HCT116 (cell line): ENCODE measurements around the gene DDX27. TPM values are rescaled to one million over a fixed set of nuclear protein-coding genes. Genes with fewer than 3 reads are reported as not detected.

Source experiments
- ATAC-seq: fragments of 200-7000 bp; cut with Tn5 transposase; 2 replicates; pipeline ENCODE4 v1.9.1; 2020; ENCODE audit warnings: mild to moderate bottlenecking, moderate library complexity
- BruUV-seq: library from RNA; stranded (reverse); fragments of 400-500 nt; replicated peaks from 2 replicates; lab custom pipeline; 2021; lab: Mats Ljungman, UMichigan
- CTCF ChIA-PET: fragments of 300-600 bp; sonication (Branson Sonifier 250); formaldehyde crosslinking; loops from one replicate; lab custom pipeline; 2021; ENCODE audit warnings: antibody characterized with exemption; lab: Charles Lee
- POLR2A ChIA-PET: fragments of 300-600, 350-600 bp; sonication (Branson Sonifier 250); formaldehyde crosslinking; loops from one replicate; lab custom pipeline; 2021; ENCODE audit warnings: antibody characterized with exemption; lab: Charles Lee
- RAD21 ChIA-PET, 2 experiments: fragments of 300-600 bp; sonication (Branson Sonifier 250); formaldehyde crosslinking; loops; one replicate each; lab custom pipeline; 2023; ENCODE audit warnings: low total read pairs in 2 of 2; ENCODE audit not compliant: uncharacterized antibody in 2 of 2, unreplicated experiment in 2 of 2, low non-redundant PET in 1 of 2; lab: Charles Lee
- DNase-seq: peaks from one replicate; pipeline ENCODE4 v3.0.0-alpha.2; 2010; ENCODE audit warnings: low read depth, low spot score
- H2AFZ ChIP-seq: fragments of 200-600 bp; shearing (Covaris generic), sonication (generic); 2 replicates; pipeline ENCODE4 v1.6.1; 2017; ENCODE audit warnings: low read depth, mixed run types, mixed read lengths, antibody characterized with exemption, low read length; ENCODE audit not compliant: poor library complexity, severe bottlenecking
- H3K27ac ChIP-seq: 2 replicates; pipeline ENCODE4 v1.5.1; 2012; ENCODE audit warnings: low read depth, low read length
- H3K27me3 ChIP-seq: fragments of 200-600 bp; sonication (generic); 2 replicates; pipeline ENCODE4 v1.6.1; 2016; ENCODE audit warnings: mixed run types, low read length, mixed read lengths; ENCODE audit not compliant: insufficient read depth
- H3K36me3 ChIP-seq, 2 experiments: fragments of 200-500 bp in 1 of 2; fragments of 200-600 bp in 1 of 2; sonication (Bioruptor generic) in 1 of 2; sonication (generic) in 1 of 2; 2 replicates each; pipeline versions ENCODE4 v1.5.1 to v1.6.1; 2014 to 2016; ENCODE audit warnings: low read length in 2 of 2, inconsistent platforms in 1 of 2, mixed read lengths in 1 of 2, mixed run types in 1 of 2; ENCODE audit not compliant: insufficient read depth in 2 of 2, control insufficient read depth in 1 of 2
- H3K4me1 ChIP-seq, 2 experiments: fragments of 200-600 bp in 1 of 2; sonication (generic) in 1 of 2; 2 replicates each; pipeline versions ENCODE4 v1.5.1 to v1.6.1; 2012 to 2017; ENCODE audit warnings: low read length in 2 of 2, inconsistent platforms in 1 of 2, mild to moderate bottlenecking in 1 of 2, mixed read lengths in 1 of 2, mixed run types in 1 of 2, moderate library complexity in 1 of 2; ENCODE audit not compliant: insufficient read depth in 2 of 2, control insufficient read depth in 1 of 2
- H3K4me2 ChIP-seq: fragments of 200-600 bp; sonication (generic); 2 replicates; pipeline ENCODE4 v1.6.1; 2017; ENCODE audit warnings: mixed run types, low read length, mixed read lengths
- H3K4me3 ChIP-seq, 2 experiments: fragments of 200-600 bp in 1 of 2; sonication (generic) in 1 of 2; replicated peaks in 1 of 2; 2 replicates each; pipeline ENCODE4 v1.5.1; 2011 to 2016; ENCODE audit warnings: low read length in 2 of 2, control low read depth in 1 of 2, low read depth in 1 of 2, mild to moderate bottlenecking in 1 of 2, mixed read lengths in 1 of 2, mixed run types in 1 of 2
- H3K79me2 ChIP-seq: fragments of 200-600 bp; sonication (generic); 2 replicates; pipeline ENCODE4 v1.6.1; 2017; ENCODE audit warnings: mild to moderate bottlenecking, mixed run types, low read length, moderate library complexity, mixed read lengths; ENCODE audit not compliant: insufficient read depth
- H3K9ac ChIP-seq: fragments of 200-600 bp; sonication (generic); 2 replicates; pipeline ENCODE4 v1.6.1; 2016; ENCODE audit warnings: low read length, mixed read lengths
- H3K9me2 ChIP-seq: fragments of 200-600 bp; sonication (generic), shearing (Covaris generic); 2 replicates; pipeline ENCODE4 v1.6.1; 2017; ENCODE audit warnings: mixed run types, mild to moderate bottlenecking, moderate library complexity; ENCODE audit not compliant: insufficient read depth
- H3K9me3 ChIP-seq, 2 experiments: fragments of 200-500 bp in 1 of 2; fragments of 200-600 bp in 1 of 2; sonication (Bioruptor generic) in 1 of 2; sonication (generic) in 1 of 2; 2 replicates each; pipeline ENCODE4 v1.6.1; 2014 to 2017; ENCODE audit warnings: low read length in 2 of 2, mixed read lengths in 2 of 2, inconsistent platforms in 1 of 2, low read depth in 1 of 2, mild to moderate bottlenecking in 1 of 2, mixed run types in 1 of 2, moderate library complexity in 1 of 2; ENCODE audit not compliant: control insufficient read depth in 1 of 2, insufficient read depth in 1 of 2
- H4K20me1 ChIP-seq: fragments of 200-600 bp; sonication (generic), shearing (Covaris generic); 2 replicates; pipeline ENCODE4 v1.6.1; 2017; ENCODE audit warnings: mixed run types, mild to moderate bottlenecking, moderate library complexity; ENCODE audit not compliant: insufficient read depth
- CTCF ChIP-seq, 3 experiments: fragments of 200-600 bp in 1 of 3; sonication (generic) in 1 of 3; IDR thresholded peaks in 2 of 3; conservative IDR thresholded peaks in 1 of 3; 2 replicates each; pipeline ENCODE4 v1.5.1; 2012 to 2017; ENCODE audit warnings: low read depth in 2 of 3, low read length in 2 of 3, antibody characterized with exemption in 1 of 3, borderline replicate concordance in 1 of 3, control low read depth in 1 of 3, mild to moderate bottlenecking in 1 of 3, mixed read lengths in 1 of 3, mixed run types in 1 of 3, moderate library complexity in 1 of 3; ENCODE audit not compliant: insufficient read depth in 1 of 3
- EGR1 ChIP-seq: IDR thresholded peaks from 2 replicates; pipeline ENCODE4 v1.6.1; 2012; ENCODE audit warnings: low read depth
- ELF1 ChIP-seq: IDR thresholded peaks from 2 replicates; pipeline ENCODE4 v1.6.1; 2012; ENCODE audit warnings: low read depth, borderline replicate concordance
- EZH2 ChIP-seq: fragments of 200-600 bp; sonication (generic); IDR thresholded peaks from 2 replicates; pipeline ENCODE4 v1.6.1; 2017; ENCODE audit warnings: antibody characterized with exemption, mixed run types
- JUND ChIP-seq: IDR thresholded peaks from 2 replicates; pipeline ENCODE4 v1.6.1; 2012
- MAX ChIP-seq: IDR thresholded peaks from 2 replicates; pipeline ENCODE4 v1.6.1; 2012
- POLR2A ChIP-seq: IDR thresholded peaks from 2 replicates; pipeline ENCODE4 v1.7.0; 2011; ENCODE audit warnings: borderline replicate concordance; ENCODE audit not compliant: insufficient read depth, insufficient read length; ENCODE audit errors: extremely low read depth
- SP1 ChIP-seq: IDR thresholded peaks from 2 replicates; pipeline ENCODE4 v1.6.1; 2012; ENCODE audit warnings: low read depth
- SRF ChIP-seq: IDR thresholded peaks from 2 replicates; pipeline ENCODE4 v1.6.1; 2012; ENCODE audit warnings: low read depth
- ZBTB33 ChIP-seq: IDR thresholded peaks from 2 replicates; pipeline ENCODE4 v1.6.1; 2011; ENCODE audit warnings: mild to moderate bottlenecking, low read length, moderate library complexity; ENCODE audit not compliant: insufficient replicate concordance; ENCODE audit errors: extremely low read depth
- intact Hi-C: fragments of 100-400 bp; cut with micrococcal nuclease; formaldehyde crosslinking; loops from 2 replicates; pipeline ENCODE4 v1.10.0; 2022
- total RNA-seq: library from RNA; stranded (reverse); gene quantifications from one replicate; pipeline ENCODE4 v1.2.1, GENCODE V29; 2021; ENCODE audit not compliant: unreplicated experiment

DDX27 gene
- total RNA-seq, 1 experiment from 2014 or later = 32.1 TPM

DNA sequence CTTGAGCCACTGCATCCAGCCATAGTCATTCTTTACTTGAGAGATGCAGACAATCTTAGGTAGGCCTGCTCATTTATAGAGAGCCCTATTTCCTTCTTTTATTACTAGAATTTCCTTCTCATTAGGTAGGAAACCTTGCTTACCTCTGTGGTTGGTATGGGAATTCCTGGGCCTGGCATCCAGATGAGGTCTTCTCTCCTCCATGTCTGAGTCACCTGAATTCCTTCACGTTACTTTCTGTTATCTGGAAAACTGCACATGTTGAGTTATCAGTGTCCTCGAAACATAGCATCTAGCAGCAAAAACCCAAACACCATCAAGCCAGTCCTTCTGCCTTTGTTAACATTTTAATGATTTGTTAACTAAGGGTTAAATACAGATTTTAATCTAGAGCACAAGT, 56.4 kb downstream of the DDX27 start:
- no peak for DNase-seq
- CTCF ChIA-PET = no interaction called here
- Histone ChIP-seq H3K79me2 (peaks cover 90% of the 10 kb centered on the region), H3K9ac (peak overlapping the region; percentile 98), H4K20me1 (peaks cover 14% of the 10 kb centered on the region; the same call in 1 of the 2 replicates)
- no TSS peak for BruUV-seq
- TF ChIP-seq CTCF (IDR thresholded peaks at IDR 0.05 in 2 of 3, conservative IDR thresholded peaks at IDR 0.05 in 1 of 3; ENCODE audit: borderline replicate concordance in 1 of 3, insufficient read depth in 1 of 3, low read depth in 2 of 3, low read length in 2 of 3) (no peak), SRF (0 out of 2 replicates have a peak, but pooled peaks have one; percentile 7)
- TF ChIP-seq, all 23 proteins: peak for 1
- ChIA-PET RAD21 (no interaction called here), POLR2A (no interaction called here)
- Histone ChIP-seq H3K36me3 (peaks cover 38 to 59% of the 10 kb centered on the region in 2 experiments), H3K9me2 (no peaks in the 10 kb centered on the region), H2AFZ (no peak overlapping the region), H3K4me3 (peak overlapping the region in 1 of 2 experiments; percentile 91; a peak in 1 of 4 replicates), H3K4me1 (peaks cover 16 to 27% of the 10 kb centered on the region in 2 experiments), H3K27me3 (no peaks in the 10 kb centered on the region), H3K9me3 (no peaks in the 10 kb centered on the region), H3K27ac (peak overlapping the region; percentile 96; the same call in 1 of the 2 replicates), H3K4me2 (peak overlapping the region; percentile 92)
- intact Hi-C loops = no loop called here
- ATAC-seq = no peak

GRCh38 chr20:49276161-49276960, 57.1 kb downstream of the DDX27 start:
- DNase-seq (no peak), ATAC-seq (no peak)
- Histone ChIP-seq H3K9me2 (no peaks in the 10 kb centered on the region), H3K4me3 (peak overlapping the region; percentile 79 to 91), H3K9ac (peak overlapping the region; percentile 98), H3K27ac (peak overlapping the region; percentile 96), H3K4me2 (peak overlapping the region; percentile 92), H3K36me3 (peaks cover 39 to 59% of the 10 kb centered on the region in 2 experiments), H3K79me2 (peaks cover 90% of the 10 kb centered on the region), H3K4me1 (peaks cover 22 to 34% of the 10 kb centered on the region in 2 experiments), H3K9me3 (no peaks in the 10 kb centered on the region), H2AFZ (no peak overlapping the region), H4K20me1 (peaks cover 22% of the 10 kb centered on the region; the same call in 1 of the 2 replicates), H3K27me3 (no peaks in the 10 kb centered on the region)
- POLR2A ChIA-PET = interaction anchor here (0.6 to 3.3 kb wide), 3 partner anchors 11 to 498 kb away, joined by 3 to 15 read pairs (median 3); no protein-coding TSS in a partner anchor
- TSS peak; percentile 55 for BruUV-seq
- intact Hi-C loops = no loop called here
- RAD21 ChIA-PET = no interaction called here
- CTCF ChIA-PET = no interaction called here
- TF ChIP-seq MAX (peak; percentile 49), CTCF (IDR thresholded peaks at IDR 0.05 in 2 of 3, conservative IDR thresholded peaks at IDR 0.05 in 1 of 3; ENCODE audit: borderline replicate concordance in 1 of 3, insufficient read depth in 1 of 3, low read depth in 2 of 3, low read length in 2 of 3) (no peak), JUND (0 out of 2 replicates have a peak, but pooled peaks have one; percentile 13), SP1 (peak; percentile 14; the same call in 1 of the 2 replicates), ZBTB33 (no peak), SRF (0 out of 2 replicates have a peak, but pooled peaks have one; percentile 13), POLR2A (no peak), EGR1 (no peak), EZH2 (no peak), ELF1 (no peak)
